Stimulated activated CD8-positive, alpha-beta memory T cell treated with anti-CD3 and anti-CD28 coated beads, Interleukin-12 subunit alpha, Interleukin-12 subunit beta, amount 100 ng/mL, for 24 hours (primary cell): Measurements from ENCODE around the gene TMEM150B.

Source experiments
- DNase-seq: peaks from one replicate; pipeline ENCODE4 v3.0.0-alpha.2; 2020; ENCODE audit errors: extremely low read depth

The TMEM150B gene

DNA sequence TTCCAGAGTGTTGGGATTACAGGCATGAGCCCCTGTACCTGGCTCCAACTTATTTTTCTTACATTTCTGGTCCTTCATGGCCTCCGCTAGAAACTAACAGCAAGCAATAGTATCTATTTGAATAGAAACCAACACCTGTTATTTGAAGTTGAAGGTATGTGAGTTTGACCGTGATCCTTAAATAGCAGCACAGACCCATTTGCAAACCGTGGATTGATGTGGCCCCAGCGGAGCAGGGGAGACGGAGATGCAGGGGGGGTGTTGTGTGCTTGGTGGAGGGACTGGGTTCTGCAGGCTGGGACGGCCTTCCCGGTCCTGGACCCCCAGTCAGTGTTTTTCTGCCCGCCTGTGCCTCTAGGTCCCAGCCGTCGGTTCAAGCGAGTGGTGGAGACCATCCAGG, 16.9 kb downstream of the TMEM150B start:
- no peak for DNase-seq

DNA sequence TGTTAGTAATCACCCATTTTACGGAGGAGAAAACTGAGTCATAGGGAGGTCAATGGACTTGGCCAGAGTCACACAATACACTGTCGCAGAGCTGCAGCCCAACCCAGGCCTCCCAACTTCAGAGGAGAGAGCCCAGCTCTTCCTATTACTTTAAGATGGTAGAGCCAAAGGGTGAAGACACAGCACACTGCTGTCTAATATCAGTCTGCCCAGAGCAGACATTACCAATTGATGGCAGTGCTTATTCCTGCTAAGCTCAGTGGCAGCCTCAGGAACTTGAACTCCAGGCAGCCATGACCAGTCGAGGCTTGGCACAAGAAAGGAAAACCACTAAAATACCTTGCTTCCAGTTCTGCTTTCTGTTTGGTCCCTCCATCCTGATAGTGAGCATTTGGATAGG, 18.4 kb downstream of the TMEM150B start:
- DNase-seq, result no peak

DNA sequence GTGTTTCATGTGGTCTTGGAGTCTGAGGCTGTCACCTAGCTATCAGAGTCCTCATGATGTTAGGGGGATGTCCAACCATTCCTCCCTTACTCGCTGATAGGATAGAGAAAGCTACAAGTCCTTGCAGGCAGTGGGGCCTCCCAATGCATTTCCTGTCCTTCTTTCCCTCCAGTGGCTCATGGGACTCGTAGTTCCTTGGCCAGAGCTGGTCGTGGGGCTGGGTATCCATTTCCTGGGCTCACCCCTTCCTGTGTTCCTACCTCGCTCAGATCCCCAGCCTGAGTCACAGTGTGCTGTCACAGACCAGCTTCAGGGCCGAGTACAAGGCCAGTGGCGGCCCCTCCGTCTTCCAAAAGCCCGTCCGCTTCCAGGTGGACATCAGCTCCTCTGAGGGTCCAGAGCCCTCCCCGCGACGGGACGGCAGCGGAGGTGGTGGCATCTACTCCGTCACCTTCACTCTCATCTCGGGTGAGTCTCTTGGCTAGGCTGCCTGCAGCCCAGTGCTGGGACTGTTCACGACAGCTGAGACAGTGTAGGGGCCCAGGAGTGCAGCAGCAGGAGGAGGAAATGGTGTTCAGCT, 19.1 kb downstream of the TMEM150B start:
- DNase-seq, result no peak

DNA sequence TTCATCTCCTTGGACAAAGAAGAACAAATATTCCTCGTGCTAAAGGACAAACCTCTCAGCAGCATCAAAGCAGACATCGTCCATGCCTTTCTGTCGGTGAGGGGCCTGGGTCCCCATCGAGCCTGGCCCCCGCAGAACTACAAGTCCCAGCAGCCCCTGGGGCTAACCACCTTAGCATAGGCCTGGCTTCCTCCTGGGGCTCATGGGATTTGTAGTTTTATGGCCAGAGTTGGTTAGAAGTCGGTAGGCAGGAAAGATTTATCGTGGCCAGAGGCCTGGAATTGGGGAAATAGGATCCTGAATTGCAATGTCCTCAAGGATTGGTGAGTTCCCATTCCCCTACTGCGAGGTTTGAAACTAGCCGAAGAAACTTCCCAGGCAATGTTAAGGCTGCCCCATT, 19.6 kb downstream of the TMEM150B start:
- peak; percentile 19 for DNase-seq

GRCh38 chr19:55304980-55305379, 20.2 kb downstream of the TMEM150B start:
- DNase-seq, result no peak

DNA sequence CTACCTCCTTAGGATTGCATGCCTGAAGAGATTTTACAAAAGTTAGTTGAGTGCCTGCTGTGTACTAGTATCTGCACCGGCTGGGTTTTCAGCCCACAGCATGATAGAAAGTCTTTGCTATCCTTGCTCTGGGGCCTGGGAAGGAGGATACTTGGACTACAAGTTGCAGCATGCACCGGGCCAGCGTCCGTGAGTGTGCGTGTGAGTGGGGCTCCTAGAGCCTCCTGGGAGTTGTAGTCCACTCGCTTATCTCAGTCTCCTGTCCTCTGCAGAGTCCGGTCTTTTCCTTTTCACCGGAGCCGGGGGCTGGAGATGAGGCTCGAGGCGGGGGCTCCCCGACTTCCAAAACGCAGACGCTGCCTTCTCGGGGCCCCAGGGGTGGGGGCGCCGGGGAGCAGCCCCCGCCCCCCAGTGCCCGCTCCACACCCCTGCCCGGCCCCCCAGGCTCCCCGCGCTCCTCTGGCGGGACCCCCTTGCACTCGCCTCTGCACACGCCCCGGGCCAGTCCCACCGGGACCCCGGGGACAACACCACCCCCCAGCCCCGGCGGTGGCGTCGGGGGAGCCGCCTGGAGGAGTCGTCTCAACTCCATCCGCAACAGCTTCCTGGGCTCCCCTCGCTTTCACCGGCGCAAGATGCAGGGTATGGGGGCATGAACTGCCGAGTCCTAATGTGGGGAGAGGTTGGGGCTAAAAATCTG, 20.7 kb downstream of the TMEM150B start:
- DNase-seq, result no peak

DNA sequence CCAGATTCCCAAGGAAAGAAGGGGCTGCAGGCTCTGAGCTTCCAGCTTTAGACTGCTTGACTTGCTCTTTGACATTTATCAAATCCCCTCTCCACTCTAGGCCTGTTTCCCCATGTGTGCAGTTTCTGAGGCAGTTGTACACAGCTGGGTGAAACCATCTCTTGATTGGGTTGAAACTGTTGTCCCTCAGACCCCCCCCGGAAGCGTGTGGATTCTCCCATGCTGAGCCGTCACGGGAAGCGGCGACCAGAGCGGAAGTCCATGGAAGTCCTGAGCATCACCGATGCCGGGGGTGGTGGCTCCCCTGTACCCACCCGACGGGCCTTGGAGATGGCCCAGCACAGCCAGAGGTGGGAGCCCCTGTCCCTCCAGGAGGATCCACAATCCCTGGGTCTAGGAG, 21.7 kb downstream of the TMEM150B start:
- no peak for DNase-seq

DNA sequence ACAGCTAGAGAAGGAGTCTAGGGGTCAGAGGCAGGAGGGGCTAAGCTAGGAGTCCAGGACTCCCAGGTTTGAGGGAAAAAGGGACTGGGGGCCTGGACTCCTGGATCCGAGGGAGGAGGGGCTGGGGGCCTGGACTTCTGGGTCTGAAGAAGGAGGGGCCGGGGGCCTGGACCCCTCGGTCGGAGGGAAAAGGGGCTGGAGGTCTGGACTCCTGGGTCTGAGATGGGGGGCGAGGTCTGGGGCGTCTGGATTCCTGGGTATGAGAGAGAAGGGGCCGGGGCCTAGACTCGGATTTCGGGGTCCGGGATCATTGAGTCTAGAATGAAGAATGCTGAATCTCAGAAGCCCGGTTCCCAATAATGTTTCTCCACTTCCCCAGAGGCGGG, 22.8 kb downstream of the TMEM150B start:
- no peak for DNase-seq

GRCh38 chr19:55301459-55302317, 23.5 kb downstream of the TMEM150B start:
- peak; percentile 90 for DNase-seq

GRCh38 chr19:55300886-55301458, 24.2 kb downstream of the TMEM150B start:
- no peak for DNase-seq

- DNase-seq, result no peak
Measured at GRCh38 chr19:55299991-55300390, 25.1 kb downstream of the TMEM150B start.

DNA sequence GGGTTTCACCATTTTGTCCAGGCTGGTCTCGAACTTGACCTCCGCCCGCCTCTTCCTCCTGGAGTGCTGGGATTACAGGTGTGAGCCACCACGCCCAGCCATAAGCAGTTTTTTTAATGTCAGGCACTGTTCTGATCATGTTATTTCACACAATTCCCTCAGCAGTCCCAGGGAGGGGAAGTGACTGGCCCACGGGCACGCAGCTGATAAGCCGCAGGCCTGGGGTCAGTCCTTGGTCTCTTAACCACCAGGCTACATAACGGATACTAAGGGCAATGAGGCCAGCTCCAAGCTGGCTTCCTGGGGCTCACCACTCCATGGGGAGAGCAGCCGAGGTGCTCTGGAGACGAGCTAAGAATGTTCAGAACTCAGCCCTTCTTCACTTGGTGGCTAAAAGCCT, 27.9 kb downstream of the TMEM150B start:
- no peak for DNase-seq

GRCh38 chr19:55289117-55289796, 35.9 kb downstream of the TMEM150B start:
- DNase-seq, result no peak

GRCh38 chr19:55287361-55288079, 37.6 kb downstream of the TMEM150B start:
- no peak for DNase-seq

DNA sequence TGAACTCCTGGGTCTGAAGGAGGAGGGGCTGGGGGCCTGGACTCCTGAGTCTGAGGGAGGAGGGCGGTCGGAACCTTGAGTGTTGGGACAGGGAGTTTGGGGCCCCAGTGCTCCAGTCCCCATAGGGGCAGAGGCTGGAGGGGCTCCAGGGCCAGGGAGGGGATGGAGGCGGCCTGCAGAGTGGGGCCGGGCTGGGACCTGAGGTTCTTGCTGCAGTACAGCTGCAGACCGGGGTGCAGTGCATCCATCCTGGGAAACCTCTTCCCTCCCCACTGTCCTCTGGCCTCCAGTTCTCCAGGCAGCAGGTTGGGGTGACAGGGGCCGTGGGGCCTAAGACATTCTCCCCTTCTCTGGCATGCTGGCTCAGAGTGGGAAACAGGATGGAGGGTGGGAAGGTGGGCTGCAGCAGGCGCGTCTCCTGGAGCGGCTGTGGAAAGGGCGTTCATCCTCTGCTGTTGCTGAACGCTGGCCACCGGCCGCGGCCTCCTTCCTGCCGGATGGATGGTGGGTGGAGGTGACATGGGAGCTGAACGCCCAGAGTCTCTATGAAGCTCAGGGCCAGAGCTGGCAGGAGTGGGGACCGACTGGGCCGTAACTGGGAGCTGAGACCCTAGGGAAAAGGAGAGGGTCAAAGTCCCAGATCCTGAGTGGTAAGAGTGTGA, 39.8 kb downstream of the TMEM150B start:
- no peak for DNase-seq

- no peak for DNase-seq
Measured at GRCh38 chr19:55284405-55285058, 40.6 kb downstream of the TMEM150B start.

- DNase-seq, result no peak
Measured at GRCh38 chr19:55283548-55284377, 41.4 kb downstream of the TMEM150B start, which contains the start of gene BRSK1. BRSK1 (plus strand) TSS chr19:55283997; CDS start chr19:55284443, 446 bp downstream.

DNA sequence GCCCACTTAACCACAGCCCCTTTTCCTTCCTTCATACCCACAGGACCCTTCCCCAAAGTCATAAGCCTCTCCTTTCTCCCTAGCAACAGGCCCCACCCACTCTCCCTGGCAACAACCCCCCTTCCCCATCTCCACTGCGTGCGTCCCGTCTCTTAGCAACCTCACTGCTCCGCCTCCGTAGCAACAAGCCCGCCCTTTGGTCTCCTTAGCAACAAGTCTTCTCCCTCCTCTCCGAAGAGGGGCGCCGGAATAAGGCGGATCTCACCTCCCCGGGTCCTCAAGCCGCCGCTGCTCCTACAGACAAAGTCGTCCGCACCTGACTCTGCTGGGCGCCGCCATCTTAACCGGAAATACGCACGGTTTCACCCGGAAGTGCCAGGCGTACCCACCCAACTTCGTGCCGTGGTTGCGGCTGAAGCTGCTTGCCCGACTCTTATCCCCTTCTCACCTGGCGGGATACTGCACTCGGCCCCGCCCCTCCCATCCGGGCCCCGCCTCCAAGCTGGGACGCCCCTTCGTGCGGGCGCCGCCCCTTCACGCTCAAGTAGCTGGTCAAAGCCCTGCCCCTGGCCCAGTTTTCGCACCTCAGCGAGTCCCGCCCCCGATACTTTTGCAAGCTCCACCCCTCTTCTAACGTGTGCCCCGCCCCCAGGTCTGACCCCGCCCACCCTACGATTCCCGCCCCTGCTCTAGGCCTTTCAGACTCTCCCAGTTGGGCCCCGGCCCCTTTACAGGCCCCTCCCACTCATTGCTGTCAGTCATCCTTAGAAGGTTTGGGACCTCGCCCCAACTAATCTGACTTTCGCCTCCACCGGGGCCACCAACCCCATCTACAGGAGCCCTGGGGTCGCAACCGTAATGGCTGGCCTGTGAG, 45.1 kb downstream of the TMEM150B start, which contains the start of gene HSPBP1:
TSS of gene HSPBP1 (minus strand) at position 341 of the 874 bp plus-strand sequence. CDS start 502 bp downstream, outside the sequence.
- DNase-seq, result peak; percentile 85
